GM12891 (cell line): ENCODE data around the gene MED4.
"Not testable (repeated sequence)": the region's sequence is repeated elsewhere in the genome, so short reads cannot be mapped to it uniquely, and the experiment has no call there.

Experiments used
- PAX5 ChIP-seq: IDR thresholded peaks from 2 replicates; pipeline ENCODE4 v1.6.1; 2011; ENCODE audit warnings: low read length, moderate library complexity, mild to moderate bottlenecking; ENCODE audit not compliant: insufficient read depth, severe bottlenecking
- POLR2A ChIP-seq: IDR thresholded peaks from 2 replicates; pipeline ENCODE4 v1.6.1; 2011; ENCODE audit warnings: low read depth, low read length, control low read depth
- POLR2AphosphoS5 ChIP-seq: IDR thresholded peaks from 2 replicates; pipeline ENCODE4 v1.6.1; 2011; ENCODE audit warnings: low read depth, low read length, control low read depth
- POU2F2 ChIP-seq: IDR thresholded peaks from 2 replicates; pipeline ENCODE4 v1.6.1; 2011; ENCODE audit warnings: low read depth, mild to moderate bottlenecking, control low read depth, low read length, moderate library complexity
- SPI1 ChIP-seq: IDR thresholded peaks from 2 replicates; pipeline ENCODE4 v1.6.1; 2011; ENCODE audit warnings: low read depth, low read length, control low read depth
- TAF1 ChIP-seq: IDR thresholded peaks from 2 replicates; pipeline ENCODE4 v1.6.1; 2011; ENCODE audit warnings: low read depth, low read length, control low read depth

DNA sequence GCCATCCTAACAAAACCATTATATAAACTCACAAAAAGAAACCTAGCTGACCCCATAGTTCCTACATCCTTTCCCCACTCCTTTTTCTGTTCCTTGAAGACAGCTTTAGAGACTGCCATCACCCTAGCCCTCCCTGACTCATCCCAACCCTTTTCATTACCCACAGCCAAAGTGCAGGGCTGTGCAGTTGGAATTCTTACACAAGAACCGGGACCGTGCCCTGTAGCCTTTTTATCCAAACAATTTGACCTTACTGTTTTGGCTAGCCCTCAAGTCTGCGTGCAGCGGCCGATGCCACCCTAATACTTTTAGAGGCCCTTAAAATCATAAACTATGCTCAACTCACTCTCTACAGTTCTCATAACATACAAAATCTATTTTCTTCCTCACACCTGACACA is 35.0 kb downstream of the MED4 start:
- not testable (repeated sequence) for TF ChIP-seq POLR2A, SPI1, TAF1, POU2F2, POLR2AphosphoS5, PAX5
